Fibroblast of upper back skin (primary cell): ENCODE measurements around the gene AFF3.
"Not testable (repeated sequence)": the region's sequence is repeated elsewhere in the genome, so short reads cannot be mapped to it uniquely, and the experiment has no call there.

ENCODE experiments used
- DNase-seq: peaks from one replicate; pipeline ENCODE4 v3.0.0-alpha.2; 2013

Gene AFF3

GRCh38 chr2:100104718-100105677 is 37.4 kb downstream of the AFF3 start:
- peak; percentile 22 for DNase-seq

GRCh38 chr2:100104265-100104664 is 38.1 kb downstream of the AFF3 start:
- not testable (repeated sequence) for DNase-seq

GRCh38 chr2:100103527-100104252 is 38.7 kb downstream of the AFF3 start:
- DNase-seq: not testable (repeated sequence)

GRCh38 chr2:100102466-100103180 is 39.8 kb downstream of the AFF3 start:
- DNase-seq: not testable (repeated sequence)

GRCh38 chr2:100098855-100099254 is 43.5 kb downstream of the AFF3 start:
- DNase-seq: not testable (repeated sequence)

- not testable (repeated sequence) for DNase-seq
These were observed 44.6 kb downstream of the AFF3 start for GRCh38 chr2:100097611-100098294.

GRCh38 chr2:100095845-100096244 is 46.5 kb downstream of the AFF3 start:
- DNase-seq: not testable (repeated sequence)

- DNase-seq: not testable (repeated sequence)
These were observed 50.6 kb downstream of the AFF3 start for GRCh38 chr2:100091807-100092206.

- not testable (repeated sequence) for DNase-seq
These were observed 56.6 kb downstream of the AFF3 start for GRCh38 chr2:100085744-100086143.

- DNase-seq: peak; percentile 45
These were observed 58.8 kb downstream of the AFF3 start for GRCh38 chr2:100083421-100084216.

GRCh38 chr2:100082302-100082978 is 60.0 kb downstream of the AFF3 start:
- DNase-seq: peak; percentile 62

- DNase-seq: no peak
These were observed 64.5 kb downstream of the AFF3 start for GRCh38 chr2:100077935-100078334.

- no peak for DNase-seq
These were observed 64.9 kb downstream of the AFF3 start for GRCh38 chr2:100077456-100077855.

- no peak for DNase-seq
These were observed 66.9 kb downstream of the AFF3 start for GRCh38 chr2:100075532-100075931.

GRCh38 chr2:100073110-100073509 is 69.3 kb downstream of the AFF3 start:
- DNase-seq: no peak

- no peak for DNase-seq
These were observed 69.9 kb downstream of the AFF3 start for GRCh38 chr2:100072503-100072902.

- peak; percentile 26 for DNase-seq
These were observed 70.9 kb downstream of the AFF3 start for GRCh38 chr2:100071335-100072043.

- DNase-seq: peak; percentile 56
These were observed 72.3 kb downstream of the AFF3 start for GRCh38 chr2:100070078-100070477.

- DNase-seq: no peak
These were observed 74.0 kb downstream of the AFF3 start for GRCh38 chr2:100068395-100068794.

GRCh38 chr2:100067784-100068183 is 74.6 kb downstream of the AFF3 start:
- DNase-seq: no peak
